SKM-1 (cell line): ENCODE measurements around the gene KCNA2.

ENCODE experiments used
- DNase-seq: peaks from one replicate; lab custom pipeline; 2025; ENCODE audit not compliant: unreplicated experiment; lab: John Stamatoyannopoulos, UW

Gene KCNA2

GRCh38 chr1:110604586-110605148, 1.5 kb downstream of the KCNA2 start:
- no peak for DNase-seq

GRCh38 chr1:110603058-110603457, 3.1 kb downstream of the KCNA2 start:
- no peak for DNase-seq

- no peak for DNase-seq
Observed at GRCh38 chr1:110602466-110602865, 3.7 kb downstream of the KCNA2 start.

GRCh38 chr1:110601332-110601731, 4.8 kb downstream of the KCNA2 start:
- no peak for DNase-seq

- DNase-seq: no peak
Observed at GRCh38 chr1:110600716-110601115, 5.4 kb downstream of the KCNA2 start.

GRCh38 chr1:110597966-110598365, 8.2 kb downstream of the KCNA2 start:
- no peak for DNase-seq

- no peak for DNase-seq
Observed at GRCh38 chr1:110596312-110596711, 9.8 kb downstream of the KCNA2 start.

GRCh38 chr1:110595353-110595710, 10.8 kb downstream of the KCNA2 start:
- no peak for DNase-seq

GRCh38 chr1:110594456-110595352, 11.5 kb downstream of the KCNA2 start:
- no peak for DNase-seq

- DNase-seq: no peak
Observed at GRCh38 chr1:110593902-110594301, 12.3 kb downstream of the KCNA2 start.

- DNase-seq: no peak
Observed at GRCh38 chr1:110591956-110592355, 14.2 kb downstream of the KCNA2 start.

GRCh38 chr1:110588991-110589390, 17.2 kb downstream of the KCNA2 start:
- DNase-seq: no peak

GRCh38 chr1:110588486-110588885, 17.7 kb downstream of the KCNA2 start:
- no peak for DNase-seq

GRCh38 chr1:110587906-110588305, 18.3 kb downstream of the KCNA2 start:
- DNase-seq: no peak

- DNase-seq: no peak
Observed at GRCh38 chr1:110585481-110585880, 20.7 kb downstream of the KCNA2 start.

- DNase-seq: no peak
Observed at GRCh38 chr1:110584045-110584444, 22.1 kb downstream of the KCNA2 start.

GRCh38 chr1:110583505-110583904, 22.7 kb downstream of the KCNA2 start:
- no peak for DNase-seq

GRCh38 chr1:110582378-110582777, 23.8 kb downstream of the KCNA2 start:
- DNase-seq: no peak

- no peak for DNase-seq
Observed at GRCh38 chr1:110581682-110582145, 24.4 kb downstream of the KCNA2 start.

GRCh38 chr1:110580244-110580643, 25.9 kb downstream of the KCNA2 start:
- no peak for DNase-seq

GRCh38 chr1:110579460-110579859, 26.7 kb downstream of the KCNA2 start:
- no peak for DNase-seq

- DNase-seq: no peak
Observed at GRCh38 chr1:110576441-110576840, 29.7 kb downstream of the KCNA2 start.

GRCh38 chr1:110573314-110573713, 32.8 kb downstream of the KCNA2 start:
- DNase-seq: no peak
